Cortex of kidney (tissue), 1 donor: ENCODE measurements around the gene TXNDC11.

Experiments
- DNase-seq: peaks from one replicate; lab custom pipeline; 2025; lab: John Stamatoyannopoulos, UW

Gene TXNDC11

DNA sequence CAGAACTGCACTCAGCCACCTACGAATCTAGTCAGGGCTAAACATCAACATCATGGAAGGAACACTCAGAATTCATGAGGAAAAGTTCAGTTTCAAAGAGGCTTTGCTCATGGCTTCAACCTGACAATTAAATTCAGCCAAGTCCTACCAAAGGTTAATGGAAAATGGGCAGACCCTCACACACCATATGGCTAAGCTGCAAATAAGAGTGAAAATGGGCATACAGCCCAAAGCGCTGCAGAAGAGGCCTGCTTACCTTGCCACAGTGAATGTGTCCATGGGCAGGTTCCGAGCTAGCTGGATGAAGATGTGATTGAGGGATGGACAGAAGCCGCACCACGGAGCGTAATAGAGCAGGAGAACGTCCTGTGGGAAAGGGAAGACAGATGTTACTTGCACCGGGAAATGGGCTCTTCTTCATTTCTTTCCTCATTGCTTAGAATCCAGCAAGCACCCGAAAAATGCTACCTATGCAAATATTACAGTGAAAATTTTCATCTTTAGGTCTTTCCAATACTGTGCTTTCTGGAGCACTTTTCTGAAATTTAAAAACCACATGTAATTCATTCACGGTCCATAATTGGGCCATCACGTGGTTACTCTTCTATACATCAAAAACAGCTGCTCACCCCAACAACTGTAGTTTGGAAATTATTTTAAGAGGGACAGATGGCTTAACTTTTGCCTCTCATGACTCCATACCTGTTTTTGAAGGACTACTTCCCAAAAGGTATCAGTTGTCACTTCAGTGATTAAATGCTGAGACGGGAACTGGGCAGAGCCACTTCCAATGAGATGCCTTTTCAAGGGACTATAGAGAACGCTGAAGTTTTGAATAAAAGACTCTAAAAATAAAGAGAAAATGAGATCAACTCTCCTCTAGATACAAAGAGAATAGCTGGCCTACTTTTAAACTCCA is 54.8 kb downstream of the TXNDC11 start:
- no peak for DNase-seq

DNA sequence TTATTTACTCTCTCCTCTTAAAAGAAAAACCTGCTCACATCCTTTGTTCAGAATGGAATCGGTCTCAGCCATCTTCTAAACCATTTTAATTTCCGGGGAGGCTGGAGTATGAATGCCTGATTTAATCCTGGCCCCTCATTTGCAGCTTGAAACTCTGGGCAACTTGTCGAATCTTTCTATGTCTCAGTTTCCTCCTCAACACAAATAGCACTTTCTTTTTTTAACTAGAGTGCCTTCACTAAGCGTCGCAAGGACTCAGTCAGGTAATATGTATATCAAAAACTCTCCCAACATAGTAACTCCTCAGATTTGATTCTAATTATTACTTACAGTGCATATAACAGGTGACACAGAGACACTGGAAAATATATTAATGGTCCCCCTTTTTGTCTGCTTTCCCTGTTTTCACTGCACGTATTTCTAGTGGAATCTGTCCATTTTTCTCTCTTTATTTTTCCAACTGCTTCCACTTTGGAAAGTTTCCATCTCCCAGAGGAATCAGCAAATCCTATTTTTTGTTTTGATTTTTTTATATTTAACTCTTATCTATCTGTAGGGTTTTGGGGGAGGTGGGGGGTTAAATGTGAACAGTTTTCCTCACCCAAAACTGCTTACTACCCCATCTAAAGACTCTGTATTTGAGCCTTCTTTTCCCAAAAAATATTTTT is 55.8 kb downstream of the TXNDC11 start:
- DNase-seq: no peak

DNA sequence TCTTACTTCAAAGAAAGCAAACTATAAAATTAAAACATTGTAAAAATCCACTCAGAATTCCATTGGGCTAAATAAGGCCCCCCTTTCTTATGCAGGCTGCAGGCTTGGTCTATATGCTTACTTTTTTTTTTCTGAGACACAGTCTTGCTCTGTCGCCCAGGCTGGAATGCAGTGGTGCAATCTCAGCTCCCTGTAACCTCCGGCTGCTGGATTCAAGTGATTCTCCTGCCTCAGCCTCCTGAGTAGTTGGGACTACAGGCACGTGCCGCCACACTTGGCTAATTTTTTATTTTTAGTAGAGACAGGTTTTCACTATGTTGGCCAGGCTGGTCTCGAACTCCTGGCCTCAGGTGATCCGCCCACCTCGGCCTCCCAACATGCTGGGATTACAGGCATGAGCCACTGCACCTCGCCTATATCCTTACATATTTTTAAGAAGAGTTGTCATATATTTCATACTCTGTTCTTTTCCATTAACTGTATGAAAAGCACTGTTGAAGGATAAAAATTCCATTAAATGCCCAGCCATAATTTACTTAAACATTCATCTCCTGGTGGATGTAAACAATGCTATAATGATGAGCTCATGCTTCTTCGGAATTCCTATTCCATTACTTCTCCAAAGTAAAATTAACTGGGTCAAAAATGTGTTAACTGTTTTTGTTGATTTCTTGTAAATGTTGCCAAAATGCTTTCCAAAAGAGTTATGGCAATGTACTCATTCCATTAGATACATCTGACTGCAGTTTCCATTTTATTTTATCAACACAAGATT is 56.6 kb downstream of the TXNDC11 start:
- no peak for DNase-seq

DNA sequence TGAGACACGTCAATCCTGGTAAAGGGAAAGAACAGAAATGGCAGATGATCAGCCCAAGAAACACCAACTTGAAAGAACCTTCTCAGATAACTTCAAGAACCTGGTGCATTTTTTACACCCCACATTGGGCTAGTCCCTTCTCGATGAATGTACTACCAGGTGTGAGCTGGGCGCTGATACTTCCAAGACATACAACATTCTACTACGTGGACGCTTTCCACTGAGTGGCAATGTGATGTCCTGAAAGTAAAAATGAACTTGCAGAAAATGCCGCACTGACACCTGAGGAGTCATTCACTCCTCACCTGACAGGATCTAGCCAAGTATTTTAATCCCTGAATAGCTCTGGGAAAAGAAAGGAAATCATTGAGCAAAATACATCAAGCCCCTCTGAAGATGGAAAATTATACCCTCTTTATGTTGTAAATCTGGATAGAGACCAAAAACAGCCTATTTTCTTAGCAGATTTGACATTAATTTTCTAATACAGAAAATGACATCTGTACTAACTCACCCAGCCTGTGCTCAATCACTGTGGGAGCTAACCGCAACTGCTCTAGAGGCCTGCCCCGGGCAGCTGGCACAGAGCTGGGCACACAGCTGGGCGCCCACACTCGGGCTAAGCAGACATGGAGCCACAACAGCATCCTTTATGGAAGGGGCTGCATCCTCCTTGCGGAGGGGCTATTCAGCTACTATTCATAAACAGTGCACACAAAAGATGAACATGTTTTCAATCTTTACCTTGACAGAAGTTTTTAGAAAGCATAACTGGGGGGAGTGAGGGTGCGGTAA is 58.2 kb downstream of the TXNDC11 start:
- DNase-seq: no peak

DNA sequence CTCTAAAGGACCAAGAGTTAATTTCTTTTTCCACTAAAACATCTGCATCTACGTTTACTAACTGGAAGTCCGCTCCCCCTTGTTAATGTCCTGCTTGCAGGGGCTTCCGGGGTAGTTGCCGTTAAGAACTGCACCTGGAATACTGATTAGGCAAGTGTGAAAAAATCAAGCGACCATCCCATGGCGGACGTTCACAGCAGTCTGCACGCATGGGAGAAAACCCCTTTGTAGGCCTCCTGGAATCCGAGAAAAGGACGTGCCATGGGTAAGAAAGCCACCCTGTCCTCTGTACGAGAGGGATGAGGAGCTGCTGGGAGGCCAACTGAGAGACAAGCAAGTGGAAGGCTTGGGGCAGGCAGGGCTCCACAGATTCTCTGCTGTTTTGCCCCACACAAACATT is 59.5 kb downstream of the TXNDC11 start:
- no peak for DNase-seq

DNA sequence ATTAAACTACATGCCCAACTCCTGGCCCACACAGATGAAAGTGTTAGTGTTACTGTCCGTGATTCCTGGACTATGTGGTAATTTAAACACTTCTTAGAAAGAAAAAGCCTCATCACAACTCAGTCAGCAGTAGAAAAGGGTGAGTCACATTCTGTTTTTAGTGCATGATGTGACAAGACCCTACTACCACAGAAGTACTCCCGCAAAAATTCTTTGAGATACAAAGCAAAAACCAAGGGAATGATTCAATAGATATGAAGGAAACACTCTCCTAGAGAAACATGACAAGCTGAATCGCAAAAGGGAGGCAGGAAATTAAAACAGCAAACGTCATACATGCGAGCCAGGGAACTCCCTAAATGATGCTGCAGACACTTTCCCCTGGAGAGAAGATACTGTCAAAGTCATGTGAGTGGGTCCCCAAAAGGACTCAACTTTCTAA is 60.0 kb downstream of the TXNDC11 start:
- no peak for DNase-seq

DNA sequence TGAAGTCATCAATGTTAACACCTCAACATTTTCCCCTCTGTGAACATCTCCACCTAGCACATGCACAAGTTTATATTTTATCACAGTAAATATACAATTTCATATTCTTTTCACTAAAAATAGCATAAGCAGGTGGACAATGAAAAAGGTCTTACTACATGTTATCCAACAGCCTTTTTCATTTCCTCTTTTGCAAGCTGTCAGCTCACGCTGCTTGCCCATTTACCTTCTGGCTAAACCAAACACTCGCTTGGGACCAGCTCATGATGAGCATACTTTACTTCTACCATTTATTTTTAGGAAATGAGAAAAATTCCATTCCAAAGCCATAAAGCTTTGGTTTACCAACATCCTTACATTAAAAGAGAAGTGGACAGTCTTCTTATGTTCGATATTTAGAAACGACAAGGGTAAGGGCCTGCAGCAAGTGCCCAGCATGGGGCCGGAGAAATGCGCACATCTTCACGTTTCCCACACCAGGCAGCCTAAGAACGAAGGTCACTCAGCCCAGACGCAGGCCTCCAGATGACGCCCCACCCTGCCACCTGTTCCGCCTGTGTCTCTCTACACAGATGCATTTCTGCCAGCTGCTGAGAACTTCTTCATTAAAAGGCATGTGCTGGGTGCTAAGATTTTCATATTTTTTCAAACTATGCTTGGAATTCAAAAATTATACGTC is 60.5 kb downstream of the TXNDC11 start:
- no peak for DNase-seq

DNA sequence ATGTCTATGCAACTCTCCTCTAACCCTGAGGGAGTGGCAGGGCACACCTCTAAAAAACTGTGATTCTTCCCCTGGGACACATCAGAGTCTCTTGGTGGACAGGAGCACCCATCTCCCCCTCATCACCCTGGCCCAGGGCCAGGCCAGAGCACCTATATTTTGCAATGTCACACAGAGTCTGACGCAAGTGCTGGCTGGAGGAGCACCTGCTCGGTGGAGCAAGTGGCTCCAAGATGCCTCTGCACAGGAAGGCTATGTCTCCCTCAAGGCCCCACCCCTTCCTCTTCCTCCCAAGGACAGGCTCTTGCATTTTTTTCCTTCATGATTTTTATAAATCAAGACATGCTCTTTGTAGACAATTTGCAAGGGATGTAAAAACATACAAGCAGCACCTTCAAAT is 61.1 kb downstream of the TXNDC11 start:
- DNase-seq: no peak

DNA sequence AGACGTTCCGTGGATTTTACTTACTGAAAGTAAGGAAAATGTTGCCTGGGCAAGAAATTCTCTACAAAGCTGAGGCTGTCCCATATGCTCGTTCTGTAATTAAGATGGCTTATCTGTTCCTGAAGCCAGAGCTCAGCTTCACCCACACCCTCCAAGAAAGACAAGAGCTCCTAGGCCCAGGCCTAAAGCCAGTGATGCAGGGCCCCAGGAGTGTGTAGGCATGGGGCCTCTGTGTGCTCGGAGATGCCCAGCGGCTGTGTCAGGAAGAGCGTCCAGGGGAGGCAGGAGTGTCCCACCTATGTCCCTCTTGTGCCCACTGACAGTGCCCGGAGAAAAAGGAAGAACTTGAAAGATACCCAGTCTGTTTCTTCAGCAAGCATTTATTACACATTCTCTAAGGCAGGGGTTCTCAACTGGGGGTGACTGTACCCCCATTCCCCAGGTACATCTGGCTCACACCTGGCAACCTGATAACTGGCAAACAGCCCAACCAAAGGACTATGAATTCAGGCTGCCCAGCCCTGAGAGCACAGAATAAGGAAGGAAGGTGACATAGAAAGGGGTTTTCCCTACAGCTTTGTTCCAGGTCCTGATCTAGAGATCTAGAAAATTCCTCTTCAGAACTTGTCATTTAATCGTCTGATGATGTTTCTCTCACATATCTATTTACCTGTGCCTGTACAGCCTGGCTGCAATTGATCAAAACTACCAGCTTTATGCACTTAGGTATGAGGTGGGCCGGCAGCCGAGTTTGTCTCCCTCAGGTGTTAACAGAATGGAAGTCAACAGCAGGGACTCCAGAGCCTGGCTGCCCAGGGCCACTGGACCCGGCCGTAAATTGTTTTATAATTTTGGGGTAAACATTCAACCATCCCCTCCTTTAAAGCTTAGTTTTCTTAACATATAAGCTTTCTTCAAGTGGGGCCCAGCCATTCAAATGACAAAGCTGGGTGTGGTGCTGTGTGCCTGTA is 62.4 kb downstream of the TXNDC11 start:
- DNase-seq: no peak

DNA sequence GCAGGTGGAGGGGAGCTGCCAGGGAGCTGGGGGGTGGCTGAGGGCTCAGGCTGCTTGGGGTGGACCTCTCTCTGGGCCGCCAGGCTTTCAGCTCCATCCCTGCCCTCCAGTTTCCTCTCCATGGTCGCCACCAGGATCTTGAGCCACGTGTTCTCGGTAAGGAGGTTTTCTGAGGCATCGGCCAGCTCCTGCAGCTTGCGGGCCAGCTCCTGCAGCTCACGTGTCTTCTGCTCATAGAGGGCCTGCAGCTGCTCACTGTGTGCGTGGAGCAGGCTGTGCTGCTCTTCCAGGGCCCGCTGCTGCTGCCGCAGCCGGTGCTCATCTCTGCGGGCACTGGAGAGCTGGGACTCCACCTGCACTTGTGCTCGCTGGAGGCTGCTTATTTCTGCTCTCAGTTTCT is 63.4 kb downstream of the TXNDC11 start:
- DNase-seq: no peak

DNA sequence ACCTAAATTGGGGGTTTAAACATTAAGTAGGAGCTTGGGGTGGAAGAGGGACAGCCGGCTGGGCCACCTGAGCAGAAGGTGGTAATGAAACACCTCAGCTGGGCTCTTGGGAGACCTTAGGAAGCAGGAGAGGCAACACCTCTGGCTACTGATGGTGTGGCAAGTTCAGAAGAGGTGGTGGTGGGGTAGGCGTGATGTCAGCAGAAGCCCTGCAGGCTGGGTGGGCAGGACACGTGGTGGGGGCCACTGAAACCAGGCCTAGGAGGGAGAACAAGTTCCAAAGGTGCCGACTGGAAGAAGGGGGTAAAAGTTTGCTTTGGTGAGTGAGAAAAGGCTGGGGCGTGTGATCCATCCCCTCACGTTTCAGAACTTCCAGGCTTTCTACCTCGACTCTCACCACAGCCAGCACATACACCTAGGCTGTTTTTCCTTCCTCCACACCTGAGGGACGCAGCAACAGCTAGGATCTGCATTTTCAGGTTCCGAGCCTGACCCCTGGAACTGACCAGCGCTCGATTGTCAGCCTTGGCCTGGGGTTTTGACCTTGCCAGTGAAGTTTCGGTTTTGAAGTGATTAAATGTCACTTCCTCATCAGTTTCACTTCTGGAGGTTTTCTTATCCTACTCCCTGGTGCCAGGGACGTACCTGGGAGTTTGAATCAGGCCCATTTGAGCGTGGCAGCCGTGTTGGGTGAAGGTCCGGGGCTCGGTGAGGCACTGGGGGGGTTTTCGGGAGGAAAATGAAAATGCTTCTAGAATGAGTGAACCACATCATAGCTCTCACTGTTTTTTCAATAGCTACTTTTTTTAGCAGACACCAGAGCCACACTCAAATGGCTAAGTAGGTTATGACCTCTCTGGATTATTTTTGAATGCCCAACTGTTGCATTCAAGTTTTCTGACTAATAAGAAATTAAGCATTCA is 64.4 kb downstream of the TXNDC11 start:
- no peak for DNase-seq

DNA sequence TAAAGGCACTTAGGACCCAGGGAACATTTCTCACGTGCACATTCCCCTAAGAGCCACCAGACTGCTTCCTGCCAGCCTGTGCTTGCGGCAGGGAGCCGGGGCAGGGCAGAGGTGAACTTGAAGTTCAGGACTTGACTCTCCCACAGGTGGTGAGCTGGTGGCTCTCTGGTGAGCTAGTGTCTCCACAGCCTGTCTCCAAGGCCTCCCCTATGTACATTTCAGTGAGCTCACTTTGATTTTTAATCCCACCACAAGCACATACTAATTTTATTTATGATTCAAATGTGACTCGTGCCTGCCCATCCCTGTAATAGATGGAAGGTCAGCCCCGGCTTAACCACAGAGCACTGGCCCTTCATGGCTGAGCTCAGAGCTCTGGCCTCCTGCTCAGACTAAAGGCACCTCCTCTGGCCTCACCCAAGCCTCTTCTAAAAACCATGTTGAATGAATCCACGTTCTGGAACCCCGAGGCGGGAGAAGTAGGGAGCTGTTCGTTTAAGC is 65.2 kb downstream of the TXNDC11 start:
- DNase-seq: no peak

DNA sequence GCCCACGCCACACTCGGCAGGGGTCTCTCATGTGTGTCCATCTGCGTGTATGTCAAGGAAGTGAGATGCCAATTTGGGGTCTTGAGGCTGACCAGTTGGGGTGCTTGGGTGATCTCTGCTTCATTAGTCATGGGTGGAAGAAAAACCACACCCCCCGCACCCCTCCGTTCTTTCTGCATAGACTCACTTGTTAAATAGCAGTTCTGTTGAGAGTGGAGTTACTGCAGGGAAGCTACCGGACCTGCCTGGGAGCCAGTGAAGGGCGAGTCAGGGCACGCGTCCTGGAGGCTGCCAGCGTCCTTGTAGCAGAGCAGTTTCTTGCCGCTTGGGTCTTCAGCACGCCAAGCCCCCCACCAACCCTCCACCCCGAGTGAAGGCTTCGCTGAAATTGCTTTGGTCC is 65.9 kb downstream of the TXNDC11 start:
- no peak for DNase-seq

DNA sequence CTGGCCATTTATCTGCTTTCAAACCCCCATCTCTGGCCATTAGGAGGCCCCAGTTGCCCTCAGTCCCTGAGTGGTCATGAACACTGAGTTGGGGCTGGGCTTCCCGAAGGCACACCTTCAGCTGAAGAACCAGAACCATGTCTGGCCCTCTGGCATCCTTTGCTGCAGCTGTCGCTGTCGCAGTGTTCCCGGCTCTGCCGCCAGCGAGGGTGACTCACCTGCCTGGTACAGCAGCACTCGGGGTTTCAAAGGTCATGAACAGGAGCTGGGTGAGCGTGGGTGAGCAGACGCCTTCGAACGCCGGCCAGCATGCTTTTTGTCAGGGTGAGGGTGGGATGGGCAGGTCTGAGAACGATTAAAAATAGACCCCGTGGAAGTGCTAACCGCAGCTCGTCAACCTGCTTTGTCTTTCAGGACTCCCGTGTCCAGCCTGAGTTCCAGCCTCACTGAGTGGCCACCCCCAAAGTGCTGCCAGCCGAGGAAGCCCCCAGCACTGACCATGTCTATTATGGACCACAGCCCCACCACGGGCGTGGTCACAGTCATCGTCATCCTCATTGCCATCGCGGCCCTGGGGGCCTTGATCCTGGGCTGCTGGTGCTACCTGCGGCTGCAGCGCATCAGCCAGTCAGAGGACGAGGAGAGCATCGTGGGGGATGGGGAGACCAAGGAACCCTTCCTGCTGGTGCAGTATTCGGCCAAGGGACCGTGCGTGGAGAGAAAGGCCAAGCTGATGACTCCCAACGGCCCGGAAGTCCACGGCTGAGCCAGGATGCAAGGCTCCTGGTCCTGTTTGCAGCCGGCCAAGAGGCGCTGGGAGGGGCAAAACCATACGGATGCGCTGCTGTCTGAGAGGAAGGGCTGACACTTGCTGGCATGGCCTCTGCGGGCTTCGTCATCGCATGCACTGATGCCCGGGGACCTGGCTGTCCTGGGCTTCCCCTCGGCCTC is 66.8 kb downstream of the TXNDC11 start:
- no peak for DNase-seq

DNA sequence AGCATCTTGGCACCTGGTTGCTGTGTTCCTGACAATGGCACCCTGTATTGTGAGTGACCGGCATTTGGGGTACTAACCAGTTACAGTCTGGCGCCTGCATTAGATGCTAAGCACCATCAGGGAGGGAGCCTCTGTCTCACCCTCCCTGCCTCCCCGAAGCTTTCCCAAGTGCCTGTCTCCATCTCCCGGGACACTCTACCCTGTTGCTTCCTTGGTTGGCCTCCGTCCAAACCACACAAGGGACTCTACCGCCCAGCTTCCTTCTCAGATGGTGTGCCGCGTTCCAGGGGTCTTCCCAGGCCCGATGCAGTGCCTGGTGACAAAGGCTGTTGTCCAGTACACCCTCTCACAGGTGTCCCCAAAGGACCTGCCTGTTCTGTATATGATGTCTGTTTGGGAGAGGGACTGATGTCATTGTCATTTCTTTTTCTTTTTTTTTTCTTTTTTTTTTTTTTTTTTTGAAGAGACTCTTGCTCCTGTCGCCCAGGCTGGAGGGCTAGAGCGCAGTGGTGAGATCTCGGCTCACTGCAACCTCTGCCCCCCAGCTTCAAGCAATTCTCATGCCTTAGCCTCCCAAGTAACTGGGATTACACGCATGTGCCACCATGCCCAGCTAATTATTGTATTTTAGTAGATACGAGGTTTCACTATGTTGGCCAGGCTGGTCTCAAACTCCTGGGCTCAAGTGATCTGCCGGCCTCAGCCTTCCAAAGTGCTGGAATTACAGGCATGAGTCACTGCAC is 67.7 kb downstream of the TXNDC11 start:
- no peak for DNase-seq

DNA sequence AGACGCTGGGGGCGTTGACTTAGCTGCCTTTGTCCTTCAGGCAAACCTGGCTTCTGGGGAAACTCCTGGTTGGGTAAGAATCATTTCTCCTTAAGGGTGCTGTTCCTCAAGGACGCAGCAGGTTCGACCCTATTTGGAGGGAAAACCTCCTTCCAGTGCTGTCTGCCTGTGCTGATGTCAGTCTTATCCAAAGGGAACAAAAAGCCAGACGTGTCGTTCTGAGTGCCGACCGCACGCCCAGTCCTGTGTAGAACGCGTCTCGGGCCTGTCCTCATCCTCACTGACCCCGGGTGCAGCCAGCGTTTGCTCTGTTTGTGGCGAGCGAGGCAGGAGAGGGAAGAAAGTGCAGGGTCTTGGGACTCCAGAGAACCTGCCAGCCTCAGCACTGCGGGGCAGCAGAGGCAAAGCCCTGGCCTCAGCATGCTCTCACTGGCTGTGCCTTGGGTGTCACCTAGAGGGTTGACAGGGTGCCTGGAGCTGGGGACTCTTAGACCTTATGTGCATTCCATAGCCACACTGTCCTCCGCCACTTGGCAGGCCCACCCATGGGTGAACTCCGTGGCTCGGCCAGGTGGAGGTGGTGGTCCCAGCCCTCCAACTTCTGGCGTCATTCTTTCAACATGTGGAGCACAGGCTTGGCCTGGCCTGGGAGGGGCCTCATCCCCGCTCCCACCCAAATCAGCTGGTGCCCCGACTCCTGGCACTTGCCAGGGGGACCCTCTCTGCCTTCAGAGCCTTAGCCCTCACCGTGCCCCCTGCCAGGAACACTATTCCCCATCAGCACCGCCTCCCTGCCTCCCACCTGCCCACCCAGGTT is 68.4 kb downstream of the TXNDC11 start:
- DNase-seq: no peak
